Gastroesophageal sphincter (tissue), 4 donors: ENCODE measurements around the gene POLN. TPM values are rescaled to one million over a fixed set of nuclear protein-coding genes. Genes with fewer than 3 reads are reported as not detected.
A peak's percentile ranks its signal among the peaks of the same experiment; 100 is the strongest.

ENCODE experiments used
- ATAC-seq: fragments of 150-250 bp; one replicate; pipeline ENCODE4 v1.9.1; 2016; ENCODE audit warnings: mild to moderate bottlenecking, moderate library complexity
- H3K27ac ChIP-seq, 4 donors: fragments of 200-600 bp; sonication (generic) in 3 of 4; 1 replicate in 3 of 4; 2 replicates in 1 of 4; pipeline ENCODE4 v1.5.1; 2016 to 2019
- H3K27me3 ChIP-seq: fragments of 200-600 bp; sonication (generic); one replicate; pipeline ENCODE4 v1.5.1; 2019
- H3K36me3 ChIP-seq, 2 donors: fragments of 200-600 bp; sonication (generic); one replicate each; pipeline ENCODE4 v1.5.1; 2019; ENCODE audit warnings: control low read depth in 1 of 2
- H3K4me1 ChIP-seq, 3 donors: fragments of 200-600 bp; sonication (generic); 1 replicate in 2 of 3; 2 replicates in 1 of 3; pipeline ENCODE4 v1.5.1; 2016 to 2019; ENCODE audit warnings: control low read depth in 2 of 3
- H3K4me3 ChIP-seq, 2 donors: fragments of 200-600 bp; sonication (generic); one replicate each; pipeline ENCODE4 v1.5.1; 2019; ENCODE audit warnings: mild to moderate bottlenecking in 1 of 2, moderate library complexity in 1 of 2
- H3K9me3 ChIP-seq, 3 donors: fragments of 200-600 bp; sonication (generic); one replicate each; pipeline ENCODE4 v1.5.1; 2017 to 2019; ENCODE audit warnings: control low read depth in 2 of 3
- CTCF ChIP-seq, 4 experiments: fragments of 200-600 bp in 2 of 4; fragments of 450-650 bp in 2 of 4; sonication (generic) in 1 of 4; IDR thresholded peaks; one replicate each; pipeline ENCODE4 v1.5.1; 2017 to 2019; ENCODE audit warnings: antibody characterized with exemption in 4 of 4, mild to moderate bottlenecking in 2 of 4, moderate library complexity in 2 of 4
- EP300 ChIP-seq: sonication (generic); formaldehyde crosslinking; IDR thresholded peaks from one replicate; pipeline ENCODE4 v1.6.1; 2017; ENCODE audit warnings: antibody characterized with exemption, mild to moderate bottlenecking
- POLR2A ChIP-seq, 2 donors: fragments of 450-650 bp; IDR thresholded peaks; one replicate each; pipeline ENCODE4 v1.6.1; 2017; ENCODE audit warnings: antibody characterized with exemption in 2 of 2, mild to moderate bottlenecking in 2 of 2, moderate library complexity in 1 of 2
- POLR2AphosphoS5 ChIP-seq: sonication (generic); formaldehyde crosslinking; IDR thresholded peaks from one replicate; pipeline ENCODE4 v1.6.1; 2017; ENCODE audit warnings: antibody characterized with exemption
- WGBS, 2 donors: methylation state at CpG; one replicate each; pipeline ENCODE4 v1.1.5; 2018; ENCODE audit warnings: low coverage in 1 of 2; 5-methylcytosine and 5-hydroxymethylcytosine counted together
- total RNA-seq, 4 donors: library from RNA; depleted of rRNA; stranded (reverse); fragments of >200 nt; gene quantifications; one replicate each; pipeline ENCODE4 v1.1.0, GENCODE V29; 2016

Gene POLN
- total RNA-seq, 4 donors from 2014 or later = 1.5 to 4.6 (median 2.6) TPM

- Histone ChIP-seq H3K4me3 (peak within 1 kb of the TSS; percentile 9 to 53), H3K27ac (no peak within 1 kb of the TSS), H3K9me3 (no peaks in the 10 kb centered on the region), H3K36me3 (no peaks in the 10 kb centered on the region), H3K4me1 (peaks cover 0 to 25% (median 4%) of the 10 kb centered on the region in 3 donors), H3K27me3 (peaks cover 92% of the 10 kb centered on the region)
- WGBS, 2 donors = no CpG with 5 or more reads among the region's 119 CpGs
- TF ChIP-seq POLR2A (IDR thresholded peaks at IDR 0.05) = no peak
- TF ChIP-seq CTCF (IDR thresholded peaks at IDR 0.05) = no peak
- no peak for TF ChIP-seq EP300
- TF ChIP-seq POLR2AphosphoS5 = no peak
- ATAC-seq = no peak
Measured at GRCh38 chr4:2059046-2059725, 182.7 kb downstream of the POLN start, which contains the start of gene NAT8L. NAT8L (plus strand) TSS chr4:2059327; CDS start chr4:2059512, 185 bp downstream.

- Histone ChIP-seq H3K27ac (no peak overlapping the region), H3K4me1 (peaks cover 0 to 25% (median 4%) of the 10 kb centered on the region in 3 donors), H3K36me3 (no peaks in the 10 kb centered on the region), H3K9me3 (no peaks in the 10 kb centered on the region), H3K27me3 (peaks cover 93% of the 10 kb centered on the region), H3K4me3 (peak overlapping the region; percentile 9 to 53)
- 0% methylated on average over 1 of the region's 93 CpGs; no CpG with 5 or more reads in 1 of the 2 donors for WGBS, 2 donors
- ATAC-seq = no peak
- TF ChIP-seq POLR2AphosphoS5 (no peak), CTCF (IDR thresholded peaks at IDR 0.05) (no peak), POLR2A (IDR thresholded peaks at IDR 0.05) (no peak), EP300 (no peak)
Measured at GRCh38 chr4:2058264-2059045, 183.5 kb downstream of the POLN start.

- peaks cover 92% of the 10 kb centered on the region for H3K27me3 ChIP-seq
Measured at GRCh38 chr4:2057382-2058065, 184.4 kb downstream of the POLN start.

GRCh38 chr4:2054217-2054616 lies 187.7 kb downstream of the POLN start:
- Histone ChIP-seq H3K36me3 (no peaks in the 10 kb centered on the region), H3K4me1 (peaks cover 0 to 9% (median 0%) of the 10 kb centered on the region in 3 donors), H3K9me3 (no peaks in the 10 kb centered on the region), H3K27me3 (peaks cover 84% of the 10 kb centered on the region), H3K27ac (no peak overlapping the region), H3K4me3 (no peak overlapping the region)
- no peak for TF ChIP-seq CTCF (IDR thresholded peaks at IDR 0.05)
- no peak for TF ChIP-seq EP300
- TF ChIP-seq POLR2A (IDR thresholded peaks at IDR 0.05) = no peak
- ATAC-seq = no peak
- 57 to 62% methylated on average over 6 of the region's 6 CpGs for WGBS, 2 donors

More at GRCh38 chr4:2057382-2058065, 184.4 kb downstream of the POLN start:
- H3K27ac ChIP-seq = no peak overlapping the region
- peaks cover 0 to 25% (median 4%) of the 10 kb centered on the region in 3 donors for H3K4me1 ChIP-seq
- no peak for TF ChIP-seq POLR2A (IDR thresholded peaks at IDR 0.05)
- TF ChIP-seq CTCF (IDR thresholded peaks at IDR 0.05) = no peak
- no peak for TF ChIP-seq POLR2AphosphoS5
- TF ChIP-seq EP300 = no peak
- no peak overlapping the region for H3K4me3 ChIP-seq
- H3K36me3 ChIP-seq = no peaks in the 10 kb centered on the region
- H3K9me3 ChIP-seq = no peaks in the 10 kb centered on the region
- no peak for ATAC-seq
- 54 to 66% methylated on average over 8 to 20 of the region's 26 CpGs for WGBS, 2 donors
